Fibroblast of skin of left biceps (primary cell): ENCODE measurements around the gene HES2.
A peak's percentile ranks its signal among the peaks of the same experiment; 100 is the strongest.
"Not testable (repeated sequence)": the region's sequence is repeated elsewhere in the genome, so short reads cannot be mapped to it uniquely, and the experiment has no call there.

Experiments
- DNase-seq, 2 experiments: peaks; one replicate each; pipeline ENCODE4 v3.0.0-alpha.2; 2013; ENCODE audit warnings: low read depth in 2 of 2

The HES2 gene

GRCh38 chr1:6418668-6419396, 887 bp downstream of the HES2 start:
- DNase-seq, result no peak

- no peak for DNase-seq
These were observed 1.6 kb downstream of the HES2 start for GRCh38 chr1:6417961-6418667.

- DNase-seq, result no peak
These were observed 2.8 kb downstream of the HES2 start for GRCh38 chr1:6416906-6417305.

GRCh38 chr1:6416295-6416656, 3.4 kb downstream of the HES2 start:
- no peak for DNase-seq

- DNase-seq, result no peak
These were observed 4.7 kb downstream of the HES2 start for GRCh38 chr1:6414881-6415626.

- no peak for DNase-seq
These were observed 5.3 kb downstream of the HES2 start for GRCh38 chr1:6414443-6414844.

- no peak for DNase-seq
These were observed 6.8 kb downstream of the HES2 start for GRCh38 chr1:6412896-6413295.

GRCh38 chr1:6410248-6410893, 9.3 kb downstream of the HES2 start:
- DNase-seq, result no peak

- no peak for DNase-seq
These were observed 10.0 kb downstream of the HES2 start for GRCh38 chr1:6409733-6410132.

- no peak for DNase-seq
These were observed 10.7 kb downstream of the HES2 start for GRCh38 chr1:6409053-6409452.

- DNase-seq, result no peak
These were observed 11.7 kb downstream of the HES2 start for GRCh38 chr1:6408023-6408422.

GRCh38 chr1:6401673-6402072, 18.0 kb downstream of the HES2 start:
- no peak for DNase-seq

- DNase-seq, result no peak
These were observed 20.4 kb downstream of the HES2 start for GRCh38 chr1:6399294-6399693.

- no peak for DNase-seq
These were observed 21.8 kb downstream of the HES2 start for GRCh38 chr1:6397844-6398441.

GRCh38 chr1:6396998-6397397, 22.7 kb downstream of the HES2 start:
- no peak for DNase-seq

GRCh38 chr1:6395781-6396244, 23.9 kb downstream of the HES2 start:
- not testable (repeated sequence) for DNase-seq

- DNase-seq, result not testable (repeated sequence)
These were observed 24.6 kb downstream of the HES2 start for GRCh38 chr1:6395130-6395529.

- peak; percentile 47 to 58 for DNase-seq
These were observed 26.1 kb downstream of the HES2 start, which contains the start of gene ACOT7 for GRCh38 chr1:6393400-6394187. TSS of gene ACOT7 (minus strand) at chr1:6393767. CDS start at chr1:6393399, 368 bp downstream.

- no peak for DNase-seq
These were observed 26.8 kb downstream of the HES2 start for GRCh38 chr1:6392809-6393399.
